Stimulated activated CD8-positive, alpha-beta memory T cell treated with anti-CD3 and anti-CD28 coated beads, Interleukin-12 subunit alpha, Interleukin-12 subunit beta, amount 100 ng/mL, for 4 hours (primary cell): Measurements from ENCODE around the gene CD9.
"Not testable (repeated sequence)": the region's sequence is repeated elsewhere in the genome, so short reads cannot be mapped to it uniquely, and the experiment has no call there.

Experiments
- DNase-seq: peaks from one replicate; pipeline ENCODE4 v3.0.0-alpha.2; 2020; ENCODE audit warnings: low read depth

CD9 gene

DNA sequence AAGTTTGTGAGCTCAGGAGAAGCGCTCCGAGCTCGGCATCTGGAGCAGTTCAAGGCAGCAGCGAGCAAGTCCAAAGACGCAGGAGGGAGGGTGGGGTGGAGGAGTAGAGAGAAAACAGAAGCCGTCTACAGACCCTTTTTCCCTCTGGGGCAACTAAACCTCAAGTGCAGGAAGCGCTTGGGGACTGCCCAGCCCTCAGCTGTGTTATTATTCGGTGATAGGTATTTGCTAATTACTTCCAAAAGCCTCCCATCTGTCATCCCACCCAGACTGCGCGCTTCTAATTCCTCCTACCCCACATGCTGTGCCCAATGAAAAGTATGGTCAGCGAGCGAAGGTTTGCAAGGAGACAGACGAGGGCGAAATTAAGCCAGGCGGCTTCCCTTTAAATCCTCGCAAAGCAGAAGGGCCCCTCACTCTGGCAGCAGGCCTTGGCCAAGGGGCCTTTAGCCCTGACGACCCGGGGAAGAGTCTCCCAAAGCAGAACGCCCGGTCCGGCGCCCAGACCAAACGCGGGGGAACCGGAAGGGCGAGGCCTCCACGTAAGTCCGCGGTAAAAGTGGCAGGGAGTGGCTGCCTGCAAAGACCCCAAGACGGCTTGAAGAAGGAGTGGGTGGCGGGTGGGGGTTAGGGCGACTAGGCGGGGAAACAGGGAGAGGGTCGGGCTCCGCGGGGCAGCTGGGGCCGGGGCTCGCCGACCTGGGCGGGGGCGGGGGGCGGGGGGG is 507 bp upstream of the CD9 start:
- no peak for DNase-seq

DNA sequence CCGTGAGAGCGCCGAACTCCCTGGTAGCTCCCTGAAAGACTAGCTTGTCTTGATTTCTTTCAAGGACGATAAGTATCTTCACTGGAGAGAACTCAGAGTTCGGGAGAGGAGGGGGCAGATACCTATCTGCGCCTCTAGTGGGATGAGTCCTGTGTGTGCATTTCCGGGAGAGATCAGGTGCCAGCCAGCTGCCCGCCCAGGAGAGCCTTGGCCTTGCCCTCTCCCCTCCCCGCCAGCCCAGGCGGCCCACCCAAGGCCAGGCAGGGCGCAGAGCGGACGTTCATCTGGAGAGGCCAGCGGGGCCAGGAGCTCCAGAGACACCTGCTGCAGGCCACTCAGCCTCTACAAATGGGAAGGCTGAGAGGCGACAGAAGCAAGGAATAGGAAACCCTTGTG is 1.0 kb downstream of the CD9 start:
- DNase-seq: no peak

- no peak for DNase-seq
Measured at GRCh38 chr12:6201826-6202225, 1.6 kb downstream of the CD9 start.

GRCh38 chr12:6202304-6202703 is 2.1 kb downstream of the CD9 start:
- DNase-seq: no peak

DNA sequence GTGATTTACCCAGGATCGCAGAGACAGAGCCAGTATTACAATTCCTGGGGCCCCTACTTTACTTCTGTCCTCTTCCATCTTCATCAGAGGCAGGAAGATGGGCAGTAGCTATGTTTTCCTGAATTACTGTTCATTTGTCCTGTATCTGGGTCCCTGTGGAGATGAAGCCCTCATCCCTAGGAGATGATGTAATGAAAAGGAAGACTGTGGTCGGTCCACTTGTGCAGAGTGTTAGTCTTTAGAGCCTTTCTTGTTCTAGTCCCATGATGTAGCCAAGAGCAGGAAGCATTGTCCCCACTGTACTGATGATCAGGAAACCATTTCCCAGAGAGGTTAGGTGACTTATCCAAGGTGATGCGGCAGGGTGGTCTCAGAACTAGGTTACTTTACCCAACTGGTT is 2.6 kb downstream of the CD9 start:
- DNase-seq: no peak

DNA sequence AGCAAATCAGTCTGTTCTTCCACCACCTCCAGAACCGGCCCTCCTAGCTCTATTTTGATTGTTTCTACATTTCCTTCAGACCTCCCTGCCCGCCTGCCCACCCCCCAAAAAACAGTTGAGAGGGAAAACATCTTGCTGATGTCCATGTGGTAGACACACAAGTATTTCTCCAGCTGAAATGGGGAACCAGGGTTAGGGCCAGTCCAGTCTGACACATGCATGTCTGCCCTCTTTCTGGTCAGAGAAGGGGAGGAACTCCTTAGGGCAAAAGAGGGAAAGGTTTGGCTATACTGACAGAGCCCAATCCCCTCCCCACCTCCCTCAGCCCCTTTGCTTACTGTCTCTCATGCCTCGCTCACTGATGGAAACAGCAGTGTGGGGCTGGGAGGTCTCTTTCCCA is 3.4 kb downstream of the CD9 start:
- no peak for DNase-seq

GRCh38 chr12:6204533-6205143 is 4.4 kb downstream of the CD9 start:
- no peak for DNase-seq

GRCh38 chr12:6205144-6205539 is 4.9 kb downstream of the CD9 start:
- no peak for DNase-seq

DNA sequence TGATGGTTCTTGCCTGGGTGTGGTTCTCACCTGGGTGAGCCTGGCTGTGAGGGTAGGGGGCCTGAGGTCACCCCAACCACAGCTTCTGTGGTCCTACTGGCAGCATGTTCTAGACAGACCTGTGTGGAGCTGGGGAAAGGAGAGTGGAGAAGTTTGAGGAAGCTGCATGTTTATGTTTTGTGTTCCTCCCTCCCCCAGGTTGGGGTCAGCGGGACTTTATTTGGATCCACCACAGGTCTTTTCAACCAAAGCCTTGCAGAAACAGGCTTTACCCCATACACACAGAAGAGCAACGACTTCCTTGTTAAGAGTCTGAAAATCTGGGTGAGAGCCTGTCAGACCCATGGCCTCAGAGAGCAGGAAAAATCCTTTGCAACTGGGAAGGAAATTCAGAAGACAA is 5.6 kb downstream of the CD9 start:
- DNase-seq: no peak

DNA sequence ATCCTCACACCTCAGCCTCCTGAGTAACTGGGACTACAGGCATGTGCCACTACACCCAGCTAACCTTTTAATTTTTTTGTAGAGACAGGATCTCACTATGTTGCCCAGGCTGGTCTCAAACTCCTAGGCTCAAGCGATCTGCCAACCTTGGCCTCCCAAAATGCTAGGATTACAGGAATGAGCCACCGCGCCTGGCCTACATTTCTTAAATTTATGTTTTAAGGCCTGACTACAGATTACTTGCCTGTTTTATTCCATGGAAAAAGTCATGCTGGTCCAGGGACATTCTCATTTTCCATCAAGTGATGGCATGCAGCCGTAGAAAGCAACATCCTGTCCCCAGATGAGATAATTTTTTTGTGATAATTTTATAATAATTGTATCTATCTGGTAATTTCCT is 6.1 kb downstream of the CD9 start:
- DNase-seq: no peak

- DNase-seq: no peak
Measured at GRCh38 chr12:6207259-6207925, 7.2 kb downstream of the CD9 start.

- no peak for DNase-seq
Measured at GRCh38 chr12:6208130-6208529, 7.9 kb downstream of the CD9 start.

DNA sequence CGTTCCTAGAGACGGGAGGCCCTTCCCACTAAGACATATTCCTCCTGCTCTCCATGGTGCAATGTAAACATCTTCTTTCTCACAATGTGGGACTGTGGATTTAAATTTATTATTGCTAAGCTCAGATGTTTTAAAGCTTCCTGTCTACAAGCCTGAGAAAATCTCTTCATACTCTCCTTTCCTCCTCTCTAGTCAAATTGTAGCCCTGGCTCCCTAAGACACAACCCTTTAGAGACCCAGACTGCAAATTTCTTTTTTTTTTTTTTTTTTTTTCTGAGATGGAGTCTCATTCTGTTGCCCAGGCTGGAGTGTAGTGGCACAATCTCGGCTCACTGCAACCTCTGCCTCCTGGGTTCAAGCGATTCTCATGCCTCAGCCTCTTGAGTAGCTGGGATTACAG is 9.2 kb downstream of the CD9 start:
- DNase-seq: not testable (repeated sequence)

- no peak for DNase-seq
Measured at GRCh38 chr12:6211421-6211869, 11.2 kb downstream of the CD9 start.

DNA sequence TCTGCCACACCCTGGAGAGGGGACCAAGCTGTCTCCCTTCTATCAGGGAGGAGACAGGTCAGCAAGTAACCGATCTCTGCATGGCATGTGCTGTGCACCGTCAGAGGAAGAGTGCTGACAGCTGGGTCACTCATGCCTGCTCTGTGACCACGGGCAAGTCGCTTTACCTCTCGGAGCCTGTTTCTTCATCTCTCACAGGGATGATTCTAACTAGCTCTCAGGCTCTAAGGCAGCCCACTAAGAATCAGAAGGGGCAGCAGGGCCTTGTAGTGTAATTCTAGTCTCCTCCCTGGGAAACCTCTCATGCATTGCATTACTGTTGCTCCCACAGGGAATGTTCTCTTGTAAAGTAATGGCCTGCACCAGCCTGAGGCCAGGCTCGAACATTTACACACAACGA is 11.9 kb downstream of the CD9 start:
- no peak for DNase-seq

DNA sequence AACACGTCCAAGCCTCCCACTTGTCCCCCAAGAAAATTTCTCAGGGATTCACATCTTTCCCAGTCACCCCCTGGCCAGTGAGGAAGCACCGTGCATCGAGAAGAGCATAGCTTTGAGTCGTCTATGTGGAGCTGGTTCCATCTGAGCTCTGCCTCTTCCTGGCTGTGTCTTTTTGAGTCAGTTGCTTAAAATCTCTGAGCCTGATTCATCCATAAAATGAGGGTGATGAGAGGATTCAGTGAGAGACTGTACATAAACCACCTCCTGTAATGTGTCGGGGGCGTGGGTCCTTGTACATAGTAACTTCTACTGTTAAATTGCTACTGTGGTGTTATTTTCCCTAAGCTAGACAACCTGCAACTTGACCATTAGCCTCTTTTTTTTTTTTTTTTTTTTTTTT is 13.8 kb downstream of the CD9 start:
- DNase-seq: no peak

DNA sequence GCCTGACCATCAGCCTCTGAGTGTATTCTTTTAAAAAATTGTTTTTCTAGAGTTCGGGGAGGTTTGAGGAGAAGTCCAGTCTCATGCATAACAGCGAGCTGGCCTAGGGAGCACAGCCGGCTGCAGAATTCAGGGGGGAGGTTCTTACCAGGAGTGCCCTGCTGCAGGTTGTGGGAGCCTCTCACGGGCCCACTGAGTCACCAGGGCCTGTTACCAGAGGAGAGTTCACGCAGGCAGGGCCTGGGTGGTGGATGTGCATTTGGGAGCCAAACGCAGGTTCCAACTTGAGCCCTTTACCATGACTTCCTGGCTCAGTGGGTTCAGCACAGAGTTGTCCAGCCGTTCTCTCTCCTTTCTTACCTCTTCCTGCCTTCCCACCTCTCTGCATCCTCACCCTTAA is 14.4 kb downstream of the CD9 start:
- DNase-seq: no peak

GRCh38 chr12:6215120-6215807 is 15.1 kb downstream of the CD9 start:
- no peak for DNase-seq

DNA sequence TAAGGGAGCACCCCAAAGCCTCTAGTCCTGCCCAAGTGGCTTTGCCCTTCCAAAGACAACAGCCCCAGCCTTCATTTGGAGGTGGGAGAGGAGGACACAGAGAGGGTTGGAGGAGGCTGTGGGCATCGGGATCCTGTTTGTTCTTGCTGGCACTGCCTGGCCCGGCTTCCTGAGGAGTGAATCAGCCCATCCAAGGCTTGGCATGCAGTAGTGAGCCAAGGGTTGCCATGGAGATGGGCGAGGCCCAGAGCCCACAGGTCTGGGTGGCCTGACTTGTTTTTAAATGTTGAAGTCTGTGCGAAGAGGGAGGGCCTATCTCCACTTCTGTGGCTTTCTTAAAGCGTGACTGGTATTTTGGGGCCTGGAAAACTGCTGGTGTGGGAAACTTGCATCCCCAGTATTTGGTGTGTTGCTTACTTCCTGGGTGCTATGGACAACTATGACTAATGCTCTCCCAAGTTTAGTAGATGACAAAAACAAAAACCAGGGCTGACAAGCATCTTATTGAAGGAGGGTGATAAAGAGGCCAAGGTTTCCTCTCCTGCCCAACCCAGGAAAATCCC is 15.8 kb downstream of the CD9 start:
- DNase-seq: no peak

GRCh38 chr12:6216581-6216980 is 16.4 kb downstream of the CD9 start:
- DNase-seq: no peak

- no peak for DNase-seq
Measured at GRCh38 chr12:6218347-6218925, 18.2 kb downstream of the CD9 start.

- DNase-seq: no peak
Measured at GRCh38 chr12:6219980-6220379, 19.8 kb downstream of the CD9 start.
